HT1080 (cell line): ENCODE data around the gene HAPLN3. TPM values are rescaled to one million over a fixed set of nuclear protein-coding genes. Genes with fewer than 3 reads are reported as not detected.
A peak's percentile ranks its signal among the peaks of the same experiment; 100 is the strongest.

ENCODE experiments used
- DNase-seq: peaks from one replicate; pipeline ENCODE4 v3.0.0-alpha.2; 2015; ENCODE audit warnings: low read depth
- total RNA-seq: library from RNA; depleted of rRNA; stranded (reverse); fragments of >200 nt; shearing (Covaris generic); gene quantifications from 2 replicates; pipeline ENCODE4 v1.2.3, GENCODE V29; 2014

The HAPLN3 gene
- total RNA-seq, 1 experiment from 2014 or later: 10.0 TPM

DNA sequence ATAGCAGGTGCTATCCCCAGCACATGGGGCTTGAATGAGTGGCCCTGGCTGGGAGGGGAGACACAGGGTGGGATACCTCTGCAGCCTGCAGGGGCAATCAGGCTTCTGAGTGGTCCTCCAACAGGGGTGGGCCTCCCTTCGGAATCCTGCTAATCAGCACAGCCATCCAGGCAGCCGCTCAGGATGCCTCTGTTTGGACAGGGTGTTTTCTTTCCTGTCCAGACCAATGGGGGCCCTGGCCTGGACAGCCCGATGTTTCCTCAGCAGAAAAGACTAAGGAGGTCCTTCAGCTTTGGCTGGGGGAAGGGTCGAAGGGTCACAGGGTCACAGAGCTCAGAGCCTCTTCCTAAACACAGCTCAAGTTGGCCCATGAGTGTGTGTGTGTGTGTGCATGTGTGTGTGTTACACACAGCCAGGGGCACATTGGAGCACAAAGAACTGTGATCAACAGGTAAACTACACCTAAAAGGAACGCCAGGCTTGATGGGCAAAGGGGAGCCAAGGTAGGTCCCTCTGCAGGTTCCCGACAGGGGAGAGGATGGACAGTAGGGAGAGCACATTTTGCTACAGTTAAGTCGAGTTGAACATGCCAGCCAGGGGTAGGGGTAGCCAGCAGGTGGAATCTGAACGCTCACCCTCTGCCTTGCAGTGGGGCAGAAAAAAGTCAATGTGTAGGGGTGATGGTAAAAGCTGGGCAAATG lies 1.1 kb upstream of the HAPLN3 start:
- no peak for DNase-seq

DNA sequence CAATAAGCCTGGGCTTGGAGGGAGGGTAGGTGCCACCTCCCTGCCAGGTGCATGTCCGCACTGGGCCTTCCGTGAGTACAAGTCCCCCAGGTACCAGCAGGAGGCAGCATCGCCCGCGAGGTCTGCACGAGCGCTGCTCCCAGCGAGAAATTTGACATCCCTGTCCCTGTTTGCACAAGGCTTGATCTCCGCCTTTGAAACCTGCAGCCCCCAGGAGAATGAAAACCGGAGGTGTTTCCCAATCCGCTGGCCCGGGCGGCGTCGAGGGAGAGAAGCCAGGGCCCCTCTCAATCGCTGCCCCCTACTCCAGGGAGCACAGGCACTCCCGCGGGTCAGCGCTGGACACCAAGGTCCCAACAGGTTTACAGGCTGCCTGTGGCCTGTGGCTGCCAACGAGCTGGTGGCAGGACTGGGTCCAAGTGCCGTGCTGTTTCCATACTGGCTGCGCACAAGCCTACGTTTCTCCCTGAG lies 961 bp downstream of the HAPLN3 start:
- peak; percentile 52 for DNase-seq

DNA sequence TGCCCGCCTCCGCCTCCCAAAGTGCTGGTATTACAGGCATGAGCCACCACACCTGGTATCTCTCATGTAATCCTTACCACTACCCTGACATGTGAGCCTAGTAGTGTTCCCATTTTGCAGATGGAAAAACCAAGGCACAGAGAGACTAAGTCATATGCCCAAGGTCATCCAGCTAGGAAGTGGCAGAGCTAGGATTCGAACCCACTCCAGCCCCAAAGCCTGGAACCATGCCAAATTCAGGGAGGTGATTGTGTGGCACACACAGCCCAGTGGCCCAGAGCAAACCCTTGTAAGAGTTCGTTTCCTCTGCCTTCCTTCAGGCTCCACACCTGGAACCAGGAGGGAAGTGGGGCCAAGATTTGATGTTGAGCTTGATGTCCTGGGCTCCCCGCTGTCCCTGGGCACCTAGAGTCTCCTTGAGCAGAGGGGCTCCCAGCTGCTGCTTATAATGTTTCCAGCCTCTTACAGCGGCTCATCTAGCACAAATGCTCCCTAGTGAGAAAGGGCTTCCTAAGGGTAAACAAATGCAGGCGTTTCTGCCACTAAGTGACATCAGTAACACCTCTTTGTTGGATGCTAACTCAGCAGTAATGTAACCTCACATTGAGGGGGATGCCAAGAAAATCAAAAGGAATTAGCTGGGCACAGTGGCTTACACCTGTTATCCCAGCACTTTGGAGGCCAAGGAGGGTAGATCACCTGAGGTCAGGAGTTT lies 3.6 kb downstream of the HAPLN3 start:
- DNase-seq: no peak

- peak; percentile 72 for DNase-seq
Measured at GRCh38 chr15:88890495-88890894, 4.8 kb downstream of the HAPLN3 start.

DNA sequence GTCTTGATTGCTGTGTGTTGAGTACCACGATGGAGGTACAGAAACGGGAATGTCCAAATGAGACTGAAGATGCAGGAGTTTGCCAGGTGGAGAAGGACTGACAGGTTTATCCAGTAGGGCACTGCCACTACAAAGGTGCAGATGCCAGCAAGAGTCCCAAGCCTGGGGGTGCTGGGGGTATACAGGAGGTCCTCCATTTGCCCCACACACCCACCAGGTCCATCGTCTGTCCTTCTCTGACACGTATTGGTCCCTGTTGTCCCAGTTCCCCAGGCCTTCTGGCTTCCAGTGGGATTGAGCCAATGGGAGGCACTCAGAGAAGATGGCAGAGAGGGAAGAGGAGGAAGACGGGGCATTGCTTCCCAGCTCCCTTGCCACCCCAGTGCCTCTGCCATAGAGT lies 6.6 kb downstream of the HAPLN3 start:
- DNase-seq: no peak

- no peak for DNase-seq
Measured at GRCh38 chr15:88887068-88887580, 8.2 kb downstream of the HAPLN3 start.

DNA sequence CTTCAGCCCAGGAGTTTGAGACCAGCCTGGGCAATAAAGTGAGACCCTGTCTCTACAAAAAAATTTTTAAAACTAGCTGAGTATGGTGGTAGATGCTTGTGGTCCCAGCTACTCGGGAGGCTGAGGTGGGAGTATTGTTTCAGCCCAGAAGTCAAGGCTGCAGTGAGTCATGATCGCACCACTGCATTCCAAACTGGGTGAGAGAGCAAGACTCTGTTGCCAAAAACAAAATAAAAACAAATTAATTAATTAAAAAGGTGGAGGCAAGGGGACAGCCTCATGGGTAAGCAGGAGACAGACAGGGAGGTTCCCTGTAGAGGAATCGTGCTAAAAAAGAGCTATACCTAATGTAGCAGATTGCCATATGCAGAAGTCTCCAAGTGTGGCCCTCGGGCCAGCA lies 12.6 kb downstream of the HAPLN3 start:
- DNase-seq: peak; percentile 73

DNA sequence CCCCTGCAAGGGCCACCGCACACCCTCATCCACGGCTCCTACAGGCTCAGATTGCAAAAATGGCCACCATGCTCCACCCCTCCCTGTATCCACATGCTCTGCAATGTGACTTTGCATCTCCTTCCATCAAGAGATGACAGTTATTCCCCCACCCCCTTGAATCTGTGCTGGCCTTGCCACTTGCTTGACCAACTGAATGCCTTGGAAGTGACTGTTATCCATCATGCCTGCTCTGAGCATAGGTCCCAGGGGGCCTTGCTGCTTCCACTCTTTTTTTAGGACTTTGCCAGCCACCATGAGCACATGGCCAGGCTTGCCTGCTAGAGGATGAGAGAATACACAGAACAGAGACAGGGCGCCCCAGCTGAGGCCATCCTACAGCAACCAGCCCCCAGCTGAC lies 13.6 kb downstream of the HAPLN3 start:
- no peak for DNase-seq

DNA sequence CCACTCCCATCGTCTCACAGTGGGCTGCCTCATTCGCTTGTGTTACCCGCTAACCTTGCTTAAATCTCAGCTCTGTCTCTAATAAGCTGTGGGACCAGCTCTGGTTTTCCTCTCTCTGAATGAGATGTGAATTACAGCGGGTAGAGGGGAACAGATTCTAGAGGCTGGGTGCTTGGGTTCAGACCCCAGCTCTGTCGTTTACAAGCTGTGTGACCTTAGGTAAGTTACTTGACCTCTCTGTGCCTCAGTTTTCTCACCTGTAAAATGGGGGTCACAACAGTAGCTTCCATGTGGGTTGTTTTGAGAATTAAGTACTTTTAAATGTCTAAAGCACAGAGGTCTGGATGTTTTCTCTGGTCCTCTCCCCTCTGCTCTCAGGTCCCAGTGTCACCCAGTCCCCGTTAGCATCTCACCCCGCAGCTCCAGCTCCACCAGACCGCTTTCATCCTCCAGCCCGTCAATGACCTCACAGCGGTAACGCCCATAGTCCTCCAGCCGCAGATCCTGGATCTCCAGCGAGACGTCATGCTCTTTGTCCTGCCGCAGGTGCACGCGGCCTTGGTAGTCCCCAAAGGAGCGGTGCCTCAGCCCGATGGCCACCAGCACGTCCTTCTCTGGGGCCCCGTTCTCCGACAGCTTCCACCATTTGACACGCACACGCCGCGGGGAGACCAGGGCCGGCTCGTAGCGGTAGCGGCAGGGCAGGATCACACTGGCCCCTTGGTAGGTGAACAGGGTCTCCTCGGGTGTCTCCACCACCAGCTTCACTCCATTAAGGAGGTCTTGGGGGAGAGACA lies 14.2 kb downstream of the HAPLN3 start:
- DNase-seq: no peak

DNA sequence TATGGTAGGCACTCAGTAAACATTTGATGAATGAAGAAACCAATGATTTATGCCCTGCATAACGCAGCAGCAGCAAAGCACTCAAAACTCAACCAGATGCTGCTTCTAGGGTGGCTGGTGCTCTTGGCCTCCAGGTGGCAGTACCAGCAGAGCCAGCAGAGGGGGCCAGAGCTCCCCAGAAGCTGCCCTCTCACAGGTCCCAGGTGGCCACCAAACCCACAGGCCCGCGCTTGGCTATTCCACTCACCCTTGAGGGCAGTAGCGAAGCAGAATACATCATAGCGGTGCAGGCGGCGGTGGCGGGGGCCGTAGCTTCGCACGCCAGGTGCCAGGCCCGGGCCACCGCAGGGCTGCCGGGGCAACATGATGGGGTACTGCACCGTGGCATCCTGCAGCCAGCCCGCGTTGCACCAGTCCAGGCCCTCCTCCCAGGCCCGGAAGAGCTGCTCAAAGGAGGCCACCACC lies 16.6 kb downstream of the HAPLN3 start:
- DNase-seq: peak; percentile 61

GRCh38 chr15:88877906-88878305 lies 17.4 kb downstream of the HAPLN3 start:
- no peak for DNase-seq

- no peak for DNase-seq
Measured at GRCh38 chr15:88877415-88877814, 17.9 kb downstream of the HAPLN3 start.

DNA sequence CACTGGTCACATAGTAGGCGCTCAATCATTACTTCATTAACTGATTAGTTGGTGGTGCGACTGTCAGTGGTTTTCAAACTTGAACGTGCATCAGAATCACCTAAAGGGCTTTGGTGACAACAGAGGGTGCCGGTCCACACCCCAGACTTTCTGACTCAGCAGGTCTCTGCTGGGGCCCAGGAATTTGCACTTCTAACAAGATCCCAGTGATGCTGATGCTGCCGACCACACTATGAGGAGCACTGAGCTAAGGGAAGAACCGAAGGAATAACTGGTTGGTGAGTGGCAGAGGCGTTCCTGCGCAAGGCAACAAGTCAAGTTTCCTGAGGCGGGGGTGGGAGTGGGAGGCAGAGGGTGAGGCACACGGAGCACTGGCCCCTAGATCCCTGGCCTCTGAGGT lies 18.8 kb downstream of the HAPLN3 start:
- no peak for DNase-seq

- DNase-seq: no peak
Measured at GRCh38 chr15:88874684-88875083, 20.7 kb downstream of the HAPLN3 start.

- DNase-seq: no peak
Measured at GRCh38 chr15:88874275-88874674, 21.1 kb downstream of the HAPLN3 start.

DNA sequence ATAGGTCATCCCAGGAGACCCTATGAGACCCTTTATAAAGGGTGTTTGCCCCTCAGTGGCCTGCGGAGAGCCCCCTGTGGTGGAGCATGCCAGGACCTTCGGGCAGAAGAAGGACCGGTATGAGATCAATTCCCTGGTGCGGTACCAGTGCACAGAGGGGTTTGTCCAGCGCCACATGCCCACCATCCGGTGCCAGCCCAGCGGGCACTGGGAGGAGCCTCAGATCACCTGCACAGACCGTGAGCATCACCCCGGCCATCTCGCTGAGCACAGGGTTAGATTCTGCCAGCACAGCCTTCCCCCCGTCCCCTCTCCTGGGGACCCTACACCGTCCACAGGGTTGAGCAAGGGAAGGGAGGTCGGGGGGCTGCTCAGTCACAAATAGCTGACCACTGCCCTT lies 21.6 kb downstream of the HAPLN3 start:
- DNase-seq: no peak

DNA sequence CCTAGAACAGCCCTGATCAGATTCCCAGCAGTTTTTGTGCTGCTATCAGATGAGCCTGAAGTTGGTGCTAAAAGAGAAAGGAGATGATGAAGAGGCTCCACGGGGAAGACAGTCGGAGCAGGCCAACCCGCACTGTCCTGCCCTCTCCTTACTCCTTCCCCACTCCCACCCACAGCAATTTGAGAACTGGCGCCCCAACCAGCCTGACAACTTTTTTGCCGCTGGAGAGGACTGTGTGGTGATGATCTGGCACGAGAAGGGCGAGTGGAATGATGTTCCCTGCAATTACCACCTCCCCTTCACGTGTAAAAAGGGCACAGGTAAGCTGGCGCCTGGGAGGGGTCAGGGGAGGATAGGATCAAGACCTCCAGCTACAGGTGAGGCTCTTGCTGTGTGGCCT lies 22.6 kb downstream of the HAPLN3 start:
- no peak for DNase-seq

DNA sequence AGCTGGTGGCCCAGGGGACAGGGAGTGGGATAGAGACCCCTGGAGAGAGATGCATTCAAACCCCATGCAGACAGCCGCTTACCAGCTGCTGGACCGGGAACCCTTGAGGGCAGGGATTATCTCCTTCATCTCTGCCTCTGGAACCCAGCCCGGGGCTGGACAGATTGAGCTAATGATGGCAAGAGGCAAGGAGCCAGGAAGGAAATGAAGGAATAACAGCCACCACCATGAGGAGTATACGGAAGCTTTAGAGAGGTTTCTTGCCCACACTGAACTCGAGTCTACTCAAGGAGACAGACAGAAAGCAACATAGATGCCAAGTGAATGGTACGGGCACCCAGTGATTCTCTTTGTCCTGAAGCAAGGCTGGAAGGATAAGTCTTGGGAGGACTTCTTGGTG lies 23.2 kb downstream of the HAPLN3 start:
- no peak for DNase-seq

- DNase-seq: no peak
Measured at GRCh38 chr15:88871313-88871712, 24.0 kb downstream of the HAPLN3 start.

DNA sequence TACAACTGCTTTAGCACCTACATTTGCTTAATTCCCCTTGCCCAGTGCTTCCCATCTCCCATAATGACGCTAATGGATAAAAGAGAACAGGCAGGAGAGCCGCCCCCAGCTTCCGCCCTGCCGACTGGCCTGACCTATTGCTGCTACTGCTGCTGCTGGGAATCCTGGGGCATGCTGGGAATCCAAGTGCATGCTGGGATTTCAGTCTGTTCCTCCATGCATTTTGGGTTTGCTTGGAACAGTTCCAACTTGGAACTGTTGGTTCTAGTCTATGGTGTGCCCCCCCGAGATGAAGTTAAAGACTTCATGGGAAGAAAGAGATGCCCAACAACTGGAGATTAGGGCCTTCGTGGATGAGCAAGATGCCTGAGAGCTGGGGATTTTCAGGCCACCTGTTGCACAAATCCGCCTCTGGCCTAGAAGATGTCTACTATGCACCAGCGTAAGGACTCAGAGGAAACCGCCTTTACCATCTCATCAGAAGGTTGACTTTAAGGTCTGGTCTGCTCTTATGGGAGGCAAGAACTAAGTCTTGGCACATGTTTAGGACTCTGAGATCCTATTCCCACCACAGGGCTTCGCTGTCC lies 29.0 kb downstream of the HAPLN3 start:
- DNase-seq: no peak

- peak; percentile 39 for DNase-seq
Measured at GRCh38 chr15:88865498-88866099, 29.7 kb downstream of the HAPLN3 start.
